Head of caudate nucleus (tissue), 42 donors: ENCODE measurements around the gene AK2.
"Not testable (repeated sequence)": the region's sequence is repeated elsewhere in the genome, so short reads cannot be mapped to it uniquely, and the experiment has no call there.

Source experiments
- DNase-seq, 42 donors: peaks; one replicate each; pipeline versions ENCODE4 v3.0.0 to v3.0.0-alpha.2; 2020 to 2021; ENCODE audit warnings: mixed read lengths in 7 of 42
- intact Hi-C: fragments of 100-400 bp; cut with DNase I; formaldehyde crosslinking; loops from one replicate; pipeline ENCODE4 v1.15.0; 2022

AK2 gene

GRCh38 chr1:33060579-33061083 lies 23.9 kb upstream of the AK2 start:
- intact Hi-C loops: no loop called here
- peak; percentile 31 to 87 (median 69) for DNase-seq

- intact Hi-C loops: no loop called here
- DNase-seq: no peak
These were observed 20.4 kb upstream of the AK2 start for GRCh38 chr1:33057095-33057494.

DNA sequence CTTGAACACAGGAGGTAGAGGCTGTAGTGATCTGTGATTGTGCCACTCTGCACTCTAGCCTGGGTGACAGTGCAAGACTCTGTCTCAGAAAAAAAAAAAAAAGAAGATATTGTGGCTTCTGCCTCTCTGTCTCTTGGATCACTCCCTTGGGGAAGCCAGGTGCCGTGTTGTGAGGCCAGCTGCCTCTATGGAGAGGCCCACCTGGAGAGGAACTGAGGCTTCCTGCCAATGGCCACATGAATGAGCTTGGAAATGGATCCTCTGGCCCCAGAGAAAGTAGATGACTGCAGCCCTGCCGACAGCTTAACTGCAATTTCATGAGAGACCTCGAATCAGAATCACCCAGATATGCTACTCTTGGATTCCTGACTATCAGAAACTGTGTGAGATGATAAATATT lies 19.7 kb upstream of the AK2 start:
- intact Hi-C loops: no loop called here
- DNase-seq: no peak

GRCh38 chr1:33055210-33056008 lies 18.7 kb upstream of the AK2 start:
- peak in 38 of 42 donors; percentile 11 to 85 (median 63) for DNase-seq
- intact Hi-C loops: no loop called here

GRCh38 chr1:33050221-33051076 lies 13.8 kb upstream of the AK2 start:
- intact Hi-C loops: no loop called here
- no peak for DNase-seq

- no peak for DNase-seq
- intact Hi-C loops: no loop called here
These were observed 12.7 kb upstream of the AK2 start for GRCh38 chr1:33049371-33049770.

DNA sequence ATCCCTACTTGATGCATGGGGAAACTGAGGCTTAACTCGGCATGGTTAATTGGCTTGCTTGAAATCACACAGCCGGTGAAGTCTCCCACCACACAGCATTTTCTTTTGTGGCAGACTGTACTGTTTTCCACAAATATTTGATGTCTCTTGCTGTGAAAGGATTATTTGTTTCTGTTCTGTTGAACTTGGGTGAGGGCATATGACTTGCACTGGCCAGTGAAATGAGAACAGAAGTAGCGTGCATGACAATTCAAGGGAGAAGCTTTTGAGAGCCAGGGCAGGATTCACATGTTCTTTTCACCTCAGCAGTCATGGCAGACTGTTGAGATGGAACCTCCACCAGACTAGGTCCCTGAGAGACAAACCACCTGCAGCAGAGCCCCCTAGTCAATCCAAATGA lies 11.7 kb upstream of the AK2 start:
- DNase-seq: no peak

DNA sequence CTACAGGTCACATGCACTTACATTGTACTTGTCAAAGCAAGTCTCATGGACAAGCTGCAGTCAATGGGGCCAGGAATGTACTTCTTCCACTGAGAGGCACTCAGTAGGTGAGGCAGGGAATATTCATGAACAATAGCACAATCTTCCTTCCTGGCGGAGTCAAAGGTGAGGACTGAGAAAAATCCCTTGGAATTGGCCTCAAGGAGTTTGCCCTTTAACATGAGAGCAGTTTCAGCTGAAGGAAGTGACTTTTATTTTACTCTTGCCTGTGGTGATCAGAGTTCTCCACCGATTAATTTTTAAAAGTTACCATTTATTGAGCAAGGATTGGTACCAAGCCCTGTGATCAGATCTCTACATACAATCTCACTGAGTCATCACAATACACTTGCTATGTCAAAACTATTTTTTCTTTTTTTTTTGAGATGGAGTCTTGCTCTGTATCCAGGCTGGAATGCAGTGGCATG lies 11.2 kb upstream of the AK2 start:
- no peak for DNase-seq
- intact Hi-C loops: no loop called here

More for the DNA sequence above, 11.7 kb upstream of the AK2 start:
- intact Hi-C loops: no loop called here

- DNase-seq: no peak
- intact Hi-C loops: no loop called here
These were observed 10.6 kb upstream of the AK2 start for GRCh38 chr1:33047290-33047689.

DNA sequence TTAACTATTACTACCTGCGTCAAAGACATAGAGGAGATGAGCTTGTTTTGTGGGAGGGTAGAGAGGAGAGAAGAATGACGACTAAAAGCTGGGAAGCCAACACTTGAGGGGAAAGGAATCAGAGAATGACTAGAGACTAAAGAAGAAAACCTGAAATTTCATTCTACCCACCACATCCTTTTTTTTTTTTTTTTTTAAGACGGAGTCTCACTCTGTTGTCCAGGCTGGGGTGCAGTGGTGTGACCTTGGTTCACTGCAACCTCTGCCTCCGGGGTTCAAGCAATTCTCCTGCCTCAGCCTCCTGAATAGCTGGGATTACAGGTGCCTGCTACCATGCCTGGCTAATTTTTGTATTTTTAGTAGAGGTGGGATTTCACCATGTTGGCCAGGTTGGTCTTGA lies 9.6 kb upstream of the AK2 start:
- DNase-seq, intact Hi-C loops: not testable (repeated sequence)

DNA sequence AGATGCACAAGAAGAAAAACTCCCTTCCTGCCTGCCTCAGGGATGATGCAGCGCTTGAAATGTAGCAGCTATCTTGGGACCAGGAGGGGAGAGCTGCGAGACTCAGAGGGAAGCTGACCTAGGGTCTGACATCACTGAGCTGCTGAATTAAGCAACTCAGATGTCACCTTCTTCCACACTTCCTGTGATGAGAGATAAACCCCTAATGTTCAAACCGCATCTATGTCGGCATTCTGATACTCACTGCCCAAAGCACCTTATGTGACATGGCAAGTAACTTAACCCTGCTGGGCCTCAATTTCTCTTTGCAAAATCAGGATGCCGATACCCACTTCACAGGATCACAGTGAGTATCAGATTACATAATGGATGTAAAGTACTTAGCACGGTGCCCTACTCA lies 9.1 kb upstream of the AK2 start:
- no peak for DNase-seq
- intact Hi-C loops: no loop called here

GRCh38 chr1:33045246-33045645 lies 8.6 kb upstream of the AK2 start:
- intact Hi-C loops: no loop called here
- peak in 18 of 42 donors; percentile 19 to 60 (median 34) for DNase-seq

DNA sequence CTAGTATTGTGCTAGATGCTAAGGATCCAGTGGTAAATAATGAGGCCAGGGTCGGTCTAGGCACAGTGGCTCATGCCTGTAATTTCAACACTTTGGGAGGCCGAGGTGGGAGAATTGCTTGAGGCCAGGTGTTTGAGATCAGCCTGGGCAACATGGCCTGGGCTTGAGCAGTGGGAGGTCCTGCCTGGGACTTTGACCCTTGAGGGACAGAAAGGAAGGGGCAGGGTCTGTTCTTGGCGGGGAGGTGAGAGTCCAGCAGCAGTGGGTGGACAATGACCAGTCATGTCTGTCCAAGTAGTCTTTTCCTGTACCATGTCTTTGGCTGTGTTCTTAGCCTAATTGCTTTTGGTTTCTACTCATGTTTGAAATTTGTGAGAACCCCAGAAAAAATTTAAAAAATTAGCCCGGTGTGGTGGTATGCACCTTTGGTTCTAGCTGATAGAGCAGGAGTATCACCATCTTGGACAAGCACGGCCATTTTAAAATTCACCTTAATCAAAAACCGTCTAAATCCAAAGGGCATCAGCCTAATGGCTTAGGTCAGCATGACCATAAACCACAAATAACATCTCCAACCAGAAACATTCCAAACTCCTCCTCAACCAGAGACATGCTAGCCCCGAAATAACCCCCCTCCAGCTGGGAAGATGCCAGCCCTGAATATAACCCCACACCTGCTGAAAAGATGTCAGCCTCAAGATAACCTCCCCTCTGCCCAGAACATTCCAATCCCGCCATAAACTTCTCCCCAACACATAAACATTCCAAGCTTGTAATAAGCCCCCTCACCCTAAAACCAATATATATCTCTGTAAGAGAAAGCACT lies 6.8 kb upstream of the AK2 start:
- DNase-seq: no peak
- intact Hi-C loops: no loop called here

DNA sequence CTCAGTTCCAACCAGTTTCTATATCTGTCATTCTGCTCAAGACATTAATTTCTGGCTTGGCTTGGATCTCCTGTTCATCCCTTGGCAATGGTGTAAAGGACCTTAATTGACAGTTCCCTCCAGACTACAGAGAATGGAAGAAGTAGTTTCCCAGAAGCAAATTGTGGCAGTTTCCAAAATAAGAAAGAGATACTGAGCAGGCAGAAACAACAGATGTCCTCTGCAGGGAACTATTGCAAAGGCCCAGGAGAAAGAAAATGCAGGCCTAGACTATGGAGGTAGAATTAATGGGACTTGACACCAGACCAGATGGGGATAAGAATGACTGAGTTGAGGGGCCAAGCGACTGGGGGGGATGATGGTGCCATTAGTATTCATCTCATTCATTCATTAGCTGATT lies 6.1 kb upstream of the AK2 start:
- DNase-seq: no peak
- intact Hi-C loops: no loop called here

DNA sequence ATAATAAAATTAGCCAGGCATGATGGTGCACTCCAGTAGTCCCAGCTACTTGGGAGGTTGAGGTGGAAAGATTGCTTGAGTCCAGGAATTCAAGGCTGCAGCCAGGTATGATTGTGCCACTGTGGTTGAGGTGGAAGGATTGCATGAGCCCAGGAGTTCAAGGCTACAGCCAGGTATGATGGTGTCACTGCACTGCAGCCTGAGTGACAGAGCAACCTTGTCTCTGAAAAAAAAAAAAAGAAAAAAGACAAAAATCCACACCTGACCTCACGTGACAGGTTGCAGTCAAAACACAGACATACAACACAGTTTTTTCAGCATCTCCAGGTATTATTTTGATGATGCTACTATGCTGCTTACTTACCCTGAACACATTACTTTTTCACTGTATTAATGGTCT lies 4.3 kb upstream of the AK2 start:
- no peak for DNase-seq
- intact Hi-C loops: no loop called here

DNA sequence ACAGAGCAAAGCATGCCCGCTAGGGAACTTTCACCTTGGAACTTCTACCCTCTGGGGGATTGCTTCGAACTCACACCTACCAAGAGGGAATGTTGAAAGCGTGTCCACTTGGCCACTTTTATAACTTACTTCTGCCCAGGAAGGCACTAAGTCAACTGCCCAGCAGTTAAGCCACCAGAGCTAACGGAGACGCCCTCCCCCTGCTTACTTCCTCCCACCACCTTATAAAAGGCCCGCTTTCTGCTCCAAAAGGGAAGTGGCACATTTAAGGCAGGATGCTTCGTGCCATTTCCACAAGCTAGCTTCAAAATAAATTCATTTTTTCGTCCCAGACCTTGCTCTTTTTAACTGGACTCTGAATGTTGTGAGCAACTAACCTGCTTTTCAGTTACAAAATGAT lies 3.2 kb upstream of the AK2 start:
- intact Hi-C loops: loop anchor here (5.0 to 10.0 kb wide), 2 partner anchors 45 to 68 kb away; partner anchors contain the start of gene AZIN2
- DNase-seq: peak in 7 of 42 donors; percentile 20 to 43 (median 28)

- intact Hi-C loops: loop anchor here (5.0 to 10.0 kb wide), 2 partner anchors 49 to 64 kb away; partner anchors contain the start of gene AZIN2
- no peak for DNase-seq
These were observed 595 bp downstream of the AK2 start for GRCh38 chr1:33036051-33036525.

- intact Hi-C loops: loop anchor here (10.0 kb wide), 1 partner anchor 53 kb away; the partner anchor contains the start of gene AZIN2
- DNase-seq: no peak
These were observed 4.4 kb downstream of the AK2 start for GRCh38 chr1:33032126-33032869.
